Measurements from ENCODE around the gene WDR88. TPM values are rescaled to one million over a fixed set of nuclear protein-coding genes. Genes with fewer than 3 reads are reported as not detected.
"Not testable (repeated sequence)": the region's sequence is repeated elsewhere in the genome, so short reads cannot be mapped to it uniquely, and the experiment has no call there.

The WDR88 gene
- polyA plus RNA-seq, 4 donors = 0.56 TPM; not detected in 3

DNA sequence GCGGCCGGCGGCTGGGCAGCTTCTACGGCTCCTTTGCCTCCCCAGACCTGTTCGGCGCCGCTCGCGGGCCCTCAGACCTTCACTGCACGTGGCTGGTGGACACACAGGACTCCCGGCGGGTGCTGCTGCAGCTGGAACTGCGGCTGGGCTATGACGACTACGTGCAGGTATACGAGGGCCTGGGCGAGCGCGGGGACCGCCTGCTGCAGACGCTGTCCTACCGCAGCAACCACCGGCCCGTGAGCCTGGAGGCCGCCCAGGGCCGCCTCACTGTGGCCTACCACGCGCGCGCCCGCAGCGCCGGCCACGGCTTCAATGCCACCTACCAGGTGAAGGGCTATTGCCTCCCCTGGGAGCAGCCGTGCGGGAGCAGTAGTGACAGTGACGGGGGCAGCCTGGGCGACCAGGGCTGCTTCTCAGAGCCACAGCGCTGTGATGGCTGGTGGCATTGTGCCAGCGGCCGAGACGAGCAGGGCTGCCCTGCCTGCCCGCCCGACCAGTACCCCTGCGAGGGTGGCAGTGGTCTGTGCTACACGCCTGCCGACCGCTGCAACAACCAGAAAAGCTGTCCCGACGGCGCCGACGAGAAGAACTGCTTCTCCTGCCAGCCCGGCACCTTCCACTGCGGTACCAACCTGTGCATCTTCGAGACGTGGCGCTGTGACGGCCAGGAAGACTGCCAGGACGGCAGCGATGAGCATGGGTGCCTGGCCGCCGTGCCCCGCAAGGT lies 73.8 kb downstream of the WDR88 start:
- WGBS, 3 donors = 94 to 95% (median 94%) methylated on average over 53 to 64 of the region's 64 CpGs
- FAIRE-seq = no peak
- no peak for DNase-seq

GRCh38 chr19:33206261-33207039 lies 74.5 kb downstream of the WDR88 start:
- Histone ChIP-seq H3K27ac (ENCODE audit: low read depth in 1 of 3, low read length in 2 of 3) (no peak overlapping the region), H3K36me3 (ENCODE audit: control insufficient read depth in 3 of 3, insufficient read depth in 2 of 3, low read depth in 1 of 3, low read length in 3 of 3) (peaks cover 0 to 87% (median 0%) of the 10 kb centered on the region in 3 donors), H3K4me3 (ENCODE audit: low read depth in 1 of 3, low read length in 3 of 3) (no peak overlapping the region), H3K9me3 (ENCODE audit: control insufficient read depth in 2 of 2, insufficient read depth in 1 of 2, low read depth in 1 of 2, low read length in 1 of 2) (no peaks in the 10 kb centered on the region), H3K4me1 (ENCODE audit: control insufficient read depth in 3 of 3, insufficient read depth in 2 of 3, low read depth in 1 of 3, low read length in 2 of 3) (no peaks in the 10 kb centered on the region), H3K27me3 (ENCODE audit: control insufficient read depth in 3 of 3, insufficient read depth in 3 of 3, low read length in 3 of 3) (no peaks in the 10 kb centered on the region)
- 93 to 94% (median 93%) methylated on average over 33 to 38 of the region's 38 CpGs for WGBS, 3 donors
- FAIRE-seq (no peak), DNase-seq (no peak)

More for the DNA sequence above, 73.8 kb downstream of the WDR88 start:
- no peaks in the 10 kb centered on the region for H3K27me3 ChIP-seq (ENCODE audit: control insufficient read depth in 3 of 3, insufficient read depth in 3 of 3, low read length in 3 of 3)
- H3K4me3 ChIP-seq (ENCODE audit: low read depth in 1 of 3, low read length in 3 of 3) = no peak overlapping the region
- H3K9me3 ChIP-seq (ENCODE audit: control insufficient read depth in 2 of 2, insufficient read depth in 1 of 2, low read depth in 1 of 2, low read length in 1 of 2) = no peaks in the 10 kb centered on the region
- H3K27ac ChIP-seq (ENCODE audit: low read depth in 1 of 3, low read length in 2 of 3) = no peak overlapping the region
- no peaks in the 10 kb centered on the region for H3K4me1 ChIP-seq (ENCODE audit: control insufficient read depth in 3 of 3, insufficient read depth in 2 of 3, low read depth in 1 of 3, low read length in 2 of 3)
- H3K36me3 ChIP-seq (ENCODE audit: control insufficient read depth in 3 of 3, insufficient read depth in 2 of 3, low read depth in 1 of 3, low read length in 3 of 3) = peaks cover 0 to 89% (median 0%) of the 10 kb centered on the region in 3 donors

DNA sequence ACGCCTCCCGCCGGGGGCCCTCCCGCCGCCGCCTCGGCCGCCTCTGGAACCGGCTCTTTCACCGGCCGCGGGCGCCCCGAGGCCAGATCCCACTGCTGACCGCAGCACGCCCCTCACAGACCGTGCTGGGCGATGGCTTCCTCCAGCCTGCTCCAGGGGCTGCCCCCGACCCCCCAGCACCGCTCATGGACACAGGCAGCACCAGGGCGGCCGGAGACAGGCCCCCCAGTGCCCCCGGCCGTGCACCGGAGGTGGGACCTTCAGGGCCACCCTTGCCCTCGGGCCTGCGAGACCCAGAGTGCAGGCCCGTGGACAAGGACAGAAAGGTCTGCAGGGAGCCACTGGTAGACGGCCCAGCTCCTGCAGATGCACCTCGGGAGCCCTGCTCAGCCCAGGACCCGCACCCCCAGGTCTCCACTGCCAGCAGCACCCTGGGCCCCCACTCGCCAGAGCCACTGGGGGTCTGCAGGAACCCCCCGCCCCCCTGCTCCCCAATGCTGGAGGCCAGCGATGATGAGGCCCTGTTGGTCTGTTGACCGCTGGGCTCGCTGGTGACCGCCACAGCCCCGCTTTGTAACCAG lies 75.2 kb downstream of the WDR88 start:
- no peaks in the 10 kb centered on the region for H3K27me3 ChIP-seq (ENCODE audit: control insufficient read depth in 3 of 3, insufficient read depth in 3 of 3, low read length in 3 of 3)
- H3K36me3 ChIP-seq (ENCODE audit: control insufficient read depth in 3 of 3, insufficient read depth in 2 of 3, low read depth in 1 of 3, low read length in 3 of 3) = peaks cover 0 to 80% (median 0%) of the 10 kb centered on the region in 3 donors
- WGBS, 3 donors = 90 to 91% (median 90%) methylated on average over 36 to 38 of the region's 38 CpGs
- no peak overlapping the region for H3K4me3 ChIP-seq (ENCODE audit: low read depth in 1 of 3, low read length in 3 of 3)
- no peaks in the 10 kb centered on the region for H3K9me3 ChIP-seq (ENCODE audit: control insufficient read depth in 2 of 2, insufficient read depth in 1 of 2, low read depth in 1 of 2, low read length in 1 of 2)
- no peak overlapping the region for H3K27ac ChIP-seq (ENCODE audit: low read depth in 1 of 3, low read length in 2 of 3)
- DNase-seq (no peak), FAIRE-seq (no peak)
- no peaks in the 10 kb centered on the region for H3K4me1 ChIP-seq (ENCODE audit: control insufficient read depth in 3 of 3, insufficient read depth in 2 of 3, low read depth in 1 of 3, low read length in 2 of 3)

DNA sequence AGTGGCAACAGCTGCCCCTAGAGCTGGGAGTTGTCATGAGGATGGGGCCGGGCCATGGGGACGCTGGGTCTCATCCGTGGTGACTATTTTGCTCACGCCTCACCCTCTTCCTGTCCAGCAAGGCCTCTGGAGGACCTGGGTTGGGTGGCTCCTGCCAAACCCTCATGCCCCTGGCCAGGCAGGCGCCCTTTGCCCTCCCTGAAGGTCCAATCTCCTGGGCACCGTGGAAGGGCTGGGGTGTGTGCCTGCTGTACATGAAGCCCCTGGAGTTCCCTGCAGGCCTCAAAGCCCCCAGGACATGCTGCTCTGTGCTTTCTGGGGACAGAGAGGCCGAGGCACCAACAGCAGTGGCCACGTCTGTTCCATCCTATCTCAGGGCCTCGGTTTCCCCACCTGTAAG lies 76.0 kb downstream of the WDR88 start:
- no peak for DNase-seq
- 77 to 84% (median 79%) methylated on average over 9 of the region's 9 CpGs for whole genome bisulfite sequencing, 3 donors
- no peak overlapping the region for H3K4me3 ChIP-seq (ENCODE audit: low read depth in 1 of 3, low read length in 3 of 3)
- H3K36me3 ChIP-seq (ENCODE audit: control insufficient read depth in 3 of 3, insufficient read depth in 2 of 3, low read depth in 1 of 3, low read length in 3 of 3) = peaks cover 0 to 72% (median 0%) of the 10 kb centered on the region in 3 donors
- FAIRE-seq = no peak
- no peaks in the 10 kb centered on the region for H3K9me3 ChIP-seq (ENCODE audit: control insufficient read depth in 2 of 2, insufficient read depth in 1 of 2, low read depth in 1 of 2, low read length in 1 of 2)
- H3K27ac ChIP-seq (ENCODE audit: low read depth in 1 of 3, low read length in 2 of 3) = no peak overlapping the region
- H3K4me1 ChIP-seq (ENCODE audit: control insufficient read depth in 3 of 3, insufficient read depth in 2 of 3, low read depth in 1 of 3, low read length in 2 of 3) = no peaks in the 10 kb centered on the region
- no peaks in the 10 kb centered on the region for H3K27me3 ChIP-seq (ENCODE audit: control insufficient read depth in 3 of 3, insufficient read depth in 3 of 3, low read length in 3 of 3)

GRCh38 chr19:33208371-33208895 lies 76.5 kb downstream of the WDR88 start:
- no peak for DNase-seq
- no peak for FAIRE-seq
- H3K36me3 ChIP-seq (ENCODE audit: control insufficient read depth in 3 of 3, insufficient read depth in 2 of 3, low read depth in 1 of 3, low read length in 3 of 3) = peaks cover 0 to 67% (median 0%) of the 10 kb centered on the region in 3 donors
- no peaks in the 10 kb centered on the region for H3K4me1 ChIP-seq (ENCODE audit: control insufficient read depth in 3 of 3, insufficient read depth in 2 of 3, low read depth in 1 of 3, low read length in 2 of 3)
- no peaks in the 10 kb centered on the region for H3K9me3 ChIP-seq (ENCODE audit: control insufficient read depth in 2 of 2, insufficient read depth in 1 of 2, low read depth in 1 of 2, low read length in 1 of 2)
- H3K4me3 ChIP-seq (ENCODE audit: low read depth in 1 of 3, low read length in 3 of 3) = no peak overlapping the region
- no peak overlapping the region for H3K27ac ChIP-seq (ENCODE audit: low read depth in 1 of 3, low read length in 2 of 3)
- 69 to 79% (median 70%) methylated on average over 11 of the region's 11 CpGs for WGBS, 3 donors
- H3K27me3 ChIP-seq (ENCODE audit: control insufficient read depth in 3 of 3, insufficient read depth in 3 of 3, low read length in 3 of 3) = no peaks in the 10 kb centered on the region

DNA sequence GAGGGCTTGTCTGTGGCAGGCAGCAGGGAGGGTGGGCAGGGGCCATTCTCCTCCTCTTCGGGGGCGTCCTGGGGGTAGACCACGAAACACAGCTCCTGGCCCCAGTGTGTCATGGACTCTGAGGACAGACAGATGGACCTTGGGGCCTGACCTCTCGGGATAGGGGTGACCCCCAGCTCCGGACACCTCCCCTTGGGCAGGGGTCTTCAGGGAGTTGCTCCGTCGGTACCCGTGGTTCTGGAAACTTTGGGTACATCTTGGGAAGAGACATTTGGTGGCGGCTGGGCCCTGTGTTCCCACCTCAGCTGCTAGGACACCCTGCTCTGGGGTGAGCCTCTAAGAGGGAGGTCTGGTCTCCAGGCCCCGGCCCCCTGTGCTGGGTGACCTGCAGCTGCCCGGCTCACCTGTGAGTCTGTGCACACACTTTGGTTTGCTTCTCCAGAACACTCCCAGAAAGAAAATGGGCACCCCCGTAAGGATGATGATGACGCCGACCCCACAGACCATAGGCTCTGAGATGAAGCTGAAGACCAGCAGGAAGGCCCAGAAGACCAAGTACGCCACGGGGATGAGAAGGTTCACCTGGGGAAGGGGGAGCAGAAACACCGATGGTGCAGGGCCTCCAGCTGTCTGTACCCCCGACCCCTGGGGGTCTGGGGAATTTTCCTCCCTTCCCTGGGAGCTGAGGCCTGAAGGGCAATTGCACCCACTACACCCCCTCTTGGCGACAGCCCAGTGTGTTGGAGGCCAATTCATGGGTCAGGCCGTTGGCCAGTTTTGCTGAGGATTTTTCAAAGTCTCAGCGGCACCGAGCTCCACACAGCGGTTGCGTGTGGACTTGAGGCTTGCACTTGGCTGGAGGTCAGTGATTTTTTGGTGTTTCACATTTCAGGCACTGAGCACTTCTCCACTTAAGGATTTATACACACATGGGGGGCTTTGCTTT lies 77.3 kb downstream of the WDR88 start:
- Histone ChIP-seq H3K4me1 (ENCODE audit: control insufficient read depth in 3 of 3, insufficient read depth in 2 of 3, low read depth in 1 of 3, low read length in 2 of 3) (no peaks in the 10 kb centered on the region), H3K4me3 (ENCODE audit: low read depth in 1 of 3, low read length in 3 of 3) (no peak overlapping the region), H3K27ac (ENCODE audit: low read depth in 1 of 3, low read length in 2 of 3) (no peak overlapping the region), H3K9me3 (ENCODE audit: control insufficient read depth in 2 of 2, insufficient read depth in 1 of 2, low read depth in 1 of 2, low read length in 1 of 2) (no peaks in the 10 kb centered on the region), H3K27me3 (ENCODE audit: control insufficient read depth in 3 of 3, insufficient read depth in 3 of 3, low read length in 3 of 3) (no peaks in the 10 kb centered on the region), H3K36me3 (ENCODE audit: control insufficient read depth in 3 of 3, insufficient read depth in 2 of 3, low read depth in 1 of 3, low read length in 3 of 3) (peaks cover 0 to 60% (median 0%) of the 10 kb centered on the region in 3 donors)
- WGBS, 3 donors = 81 to 85% (median 84%) methylated on average over 24 of the region's 24 CpGs
- FAIRE-seq (no peak), DNase-seq (no peak)

- peaks cover 0 to 53% (median 0%) of the 10 kb centered on the region in 3 donors for H3K36me3 ChIP-seq (ENCODE audit: control insufficient read depth in 3 of 3, insufficient read depth in 2 of 3, low read depth in 1 of 3, low read length in 3 of 3)
- WGBS, 3 donors = 89 to 94% (median 90%) methylated on average over 7 of the region's 7 CpGs
- H3K4me1 ChIP-seq (ENCODE audit: control insufficient read depth in 3 of 3, insufficient read depth in 2 of 3, low read depth in 1 of 3, low read length in 2 of 3); DNase-seq; H3K27ac ChIP-seq (ENCODE audit: low read depth in 1 of 3, low read length in 2 of 3); H3K27me3 ChIP-seq (ENCODE audit: control insufficient read depth in 3 of 3, insufficient read depth in 3 of 3, low read length in 3 of 3); H3K9me3 ChIP-seq (ENCODE audit: control insufficient read depth in 2 of 2, insufficient read depth in 1 of 2, low read depth in 1 of 2, low read length in 1 of 2); H3K4me3 ChIP-seq (ENCODE audit: low read depth in 1 of 3, low read length in 3 of 3); FAIRE-seq: not testable (repeated sequence)
These were observed 77.9 kb downstream of the WDR88 start for GRCh38 chr19:33209850-33210230.

Measured in small intestine (tissue), 7 donors.